ENCODE measurements around the gene SLC35F4.

SLC35F4 gene

DNA sequence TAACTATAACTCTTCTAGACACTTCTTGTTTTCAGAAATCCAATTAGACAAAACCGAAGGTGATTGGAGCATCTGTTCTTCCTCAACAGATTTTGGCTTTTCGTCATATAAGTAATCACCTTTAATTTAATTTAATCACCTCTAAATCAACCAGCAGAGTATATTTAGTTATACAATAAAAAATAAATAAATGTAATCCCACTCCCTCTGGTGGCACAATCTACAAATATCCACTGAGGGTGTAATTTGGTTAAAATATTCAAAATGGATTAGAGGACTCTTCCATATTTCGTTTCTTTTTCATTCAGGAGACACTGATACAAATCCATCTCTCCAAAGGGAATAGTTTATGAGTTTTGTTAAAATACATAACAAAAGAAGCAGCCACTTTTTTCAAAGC, 18.3 kb upstream of the SLC35F4 start:
- TF ChIP-seq, protein P1, sequence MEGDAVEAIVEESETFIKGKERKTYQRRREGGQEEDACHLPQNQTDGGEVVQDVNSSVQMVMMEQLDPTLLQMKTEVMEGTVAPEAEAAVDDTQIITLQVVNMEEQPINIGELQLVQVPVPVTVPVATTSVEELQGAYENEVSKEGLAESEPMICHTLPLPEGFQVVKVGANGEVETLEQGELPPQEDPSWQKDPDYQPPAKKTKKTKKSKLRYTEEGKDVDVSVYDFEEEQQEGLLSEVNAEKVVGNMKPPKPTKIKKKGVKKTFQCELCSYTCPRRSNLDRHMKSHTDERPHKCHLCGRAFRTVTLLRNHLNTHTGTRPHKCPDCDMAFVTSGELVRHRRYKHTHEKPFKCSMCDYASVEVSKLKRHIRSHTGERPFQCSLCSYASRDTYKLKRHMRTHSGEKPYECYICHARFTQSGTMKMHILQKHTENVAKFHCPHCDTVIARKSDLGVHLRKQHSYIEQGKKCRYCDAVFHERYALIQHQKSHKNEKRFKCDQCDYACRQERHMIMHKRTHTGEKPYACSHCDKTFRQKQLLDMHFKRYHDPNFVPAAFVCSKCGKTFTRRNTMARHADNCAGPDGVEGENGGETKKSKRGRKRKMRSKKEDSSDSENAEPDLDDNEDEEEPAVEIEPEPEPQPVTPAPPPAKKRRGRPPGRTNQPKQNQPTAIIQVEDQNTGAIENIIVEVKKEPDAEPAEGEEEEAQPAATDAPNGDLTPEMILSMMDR (conservative IDR thresholded peaks at IDR 0.05; ENCODE audit: low read length): peak; percentile 28
- no peak overlapping the region for H3K4me3 ChIP-seq (ENCODE audit: low read length)
- no peak for DNase-seq (ENCODE audit: low read depth)

DNA sequence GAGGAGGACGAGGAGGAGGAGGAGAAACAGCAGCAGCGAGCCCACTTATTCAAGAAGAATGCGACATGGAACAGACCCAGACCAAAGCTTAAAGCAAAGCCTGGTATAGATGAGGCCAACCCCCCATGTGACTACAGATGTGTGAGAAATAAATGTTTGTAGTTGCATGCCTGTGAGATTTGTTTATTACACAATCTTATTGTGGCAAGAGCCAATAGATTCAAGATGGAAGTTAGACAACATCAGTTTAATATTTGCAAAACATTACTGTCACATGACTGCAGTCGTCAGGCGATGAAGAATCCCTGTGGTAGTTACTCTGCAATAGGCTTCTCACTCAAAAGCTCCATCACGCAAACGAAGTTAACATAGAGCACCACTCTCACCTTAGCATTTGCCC, 17.2 kb upstream of the SLC35F4 start:
- TF ChIP-seq, protein P1 (conservative IDR thresholded peaks at IDR 0.05; ENCODE audit: low read length): no peak
- no peak overlapping the region for H3K4me3 ChIP-seq (ENCODE audit: low read length)
- peak; percentile 77 for DNase-seq (ENCODE audit: low read depth)

DNA sequence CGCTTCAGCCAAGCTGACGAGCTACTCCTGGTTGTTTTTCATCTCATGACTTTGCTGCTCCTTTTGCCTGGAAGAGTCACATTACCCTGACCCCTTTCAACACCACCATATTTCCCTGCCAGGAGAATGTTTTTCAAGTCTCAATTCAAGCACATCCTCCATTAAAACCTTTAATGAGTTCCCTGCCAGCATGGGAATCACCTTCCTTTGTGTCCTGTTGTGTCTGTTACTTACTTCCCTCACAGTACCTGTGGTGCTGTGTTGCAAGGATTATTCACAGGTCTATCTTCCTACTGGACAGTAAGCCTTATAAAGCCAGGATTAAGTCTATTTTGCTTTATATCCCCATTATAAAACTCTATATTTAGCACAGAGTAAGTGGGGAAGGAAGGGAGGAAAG, 13.6 kb upstream of the SLC35F4 start:
- TF ChIP-seq, protein P1 (conservative IDR thresholded peaks at IDR 0.05; ENCODE audit: low read length): no peak
- no peak overlapping the region for H3K4me3 ChIP-seq (ENCODE audit: low read length)
- no peak for DNase-seq (ENCODE audit: low read depth)

DNA sequence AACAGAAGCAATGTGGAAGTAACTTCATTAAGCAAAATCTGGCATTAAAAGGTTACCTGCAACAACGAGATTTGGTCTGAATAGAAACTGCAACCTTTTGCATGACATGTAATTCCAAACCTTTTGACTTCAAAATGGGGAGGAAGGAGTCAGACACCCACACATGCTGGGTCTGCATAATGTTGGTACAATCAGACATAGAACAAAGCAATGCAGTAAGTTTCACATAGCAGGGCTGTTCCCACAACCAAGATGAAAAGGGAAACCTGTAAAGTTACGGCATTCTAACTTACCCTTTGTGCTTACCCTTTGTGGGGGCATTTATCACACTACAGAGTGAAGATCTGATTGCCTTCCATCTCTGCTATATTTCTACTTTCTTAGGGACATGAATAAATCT, 10.1 kb upstream of the SLC35F4 start:
- no peak for DNase-seq (ENCODE audit: low read depth)
- TF ChIP-seq, protein P1 (conservative IDR thresholded peaks at IDR 0.05; ENCODE audit: low read length): no peak
- no peak overlapping the region for H3K4me3 ChIP-seq (ENCODE audit: low read length)

DNA sequence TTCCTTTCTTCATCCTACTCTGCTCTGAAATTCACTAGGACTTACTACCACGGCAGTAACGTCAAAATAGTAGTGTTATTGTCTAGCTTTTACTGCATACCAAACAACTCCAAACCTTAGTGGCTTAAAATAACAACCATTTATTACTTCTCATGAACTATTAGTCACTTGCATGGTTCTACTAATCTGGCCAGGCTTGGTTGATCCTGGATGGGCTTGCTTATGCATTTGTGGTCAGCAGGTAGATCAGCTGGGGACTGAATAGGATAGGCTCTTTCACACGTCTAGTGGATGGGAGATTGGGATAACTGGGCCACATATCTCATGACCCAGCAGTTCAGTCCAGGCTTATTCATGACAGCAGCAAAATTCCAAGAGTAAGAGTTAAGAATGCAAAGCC, 9.4 kb upstream of the SLC35F4 start:
- no peak overlapping the region for H3K4me3 ChIP-seq (ENCODE audit: low read length)
- TF ChIP-seq, protein P1 (conservative IDR thresholded peaks at IDR 0.05; ENCODE audit: low read length): no peak

DNA sequence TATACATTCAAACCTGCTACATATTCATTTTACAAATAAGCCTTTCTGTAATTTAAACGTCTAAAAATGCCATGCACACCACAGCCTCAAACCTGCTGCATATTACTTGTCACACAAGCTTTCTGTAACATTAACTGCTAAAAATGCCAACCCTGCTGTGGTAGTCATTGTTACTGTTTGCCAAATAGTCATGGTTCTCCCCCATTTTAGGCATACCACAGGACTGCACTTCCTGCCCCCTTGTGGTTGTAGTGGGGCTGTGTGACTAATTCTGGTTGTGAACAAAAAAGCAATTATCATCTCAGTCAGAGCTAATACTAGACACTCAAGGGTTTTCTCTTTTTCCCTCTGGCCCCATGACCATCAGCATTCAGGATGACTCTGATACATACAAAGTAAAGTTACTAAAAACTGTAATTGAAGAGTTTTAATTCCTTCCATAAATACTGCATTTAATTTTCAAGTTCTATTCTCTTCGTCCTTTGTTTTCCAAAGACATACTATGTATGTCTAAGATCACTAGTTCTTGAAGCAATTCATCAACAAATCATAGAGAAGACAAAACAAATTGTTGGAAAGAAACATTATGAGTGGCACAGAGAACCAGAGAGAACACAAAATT, 5.7 kb upstream of the SLC35F4 start:
- TF ChIP-seq, protein P1 (conservative IDR thresholded peaks at IDR 0.05; ENCODE audit: low read length): peak; percentile 96
- DNase-seq (ENCODE audit: low read depth): peak; percentile 73
- H3K4me3 ChIP-seq (ENCODE audit: low read length): no peak overlapping the region

More for the DNA sequence above, 9.4 kb upstream of the SLC35F4 start:
- no peak for DNase-seq (ENCODE audit: low read depth)

DNA sequence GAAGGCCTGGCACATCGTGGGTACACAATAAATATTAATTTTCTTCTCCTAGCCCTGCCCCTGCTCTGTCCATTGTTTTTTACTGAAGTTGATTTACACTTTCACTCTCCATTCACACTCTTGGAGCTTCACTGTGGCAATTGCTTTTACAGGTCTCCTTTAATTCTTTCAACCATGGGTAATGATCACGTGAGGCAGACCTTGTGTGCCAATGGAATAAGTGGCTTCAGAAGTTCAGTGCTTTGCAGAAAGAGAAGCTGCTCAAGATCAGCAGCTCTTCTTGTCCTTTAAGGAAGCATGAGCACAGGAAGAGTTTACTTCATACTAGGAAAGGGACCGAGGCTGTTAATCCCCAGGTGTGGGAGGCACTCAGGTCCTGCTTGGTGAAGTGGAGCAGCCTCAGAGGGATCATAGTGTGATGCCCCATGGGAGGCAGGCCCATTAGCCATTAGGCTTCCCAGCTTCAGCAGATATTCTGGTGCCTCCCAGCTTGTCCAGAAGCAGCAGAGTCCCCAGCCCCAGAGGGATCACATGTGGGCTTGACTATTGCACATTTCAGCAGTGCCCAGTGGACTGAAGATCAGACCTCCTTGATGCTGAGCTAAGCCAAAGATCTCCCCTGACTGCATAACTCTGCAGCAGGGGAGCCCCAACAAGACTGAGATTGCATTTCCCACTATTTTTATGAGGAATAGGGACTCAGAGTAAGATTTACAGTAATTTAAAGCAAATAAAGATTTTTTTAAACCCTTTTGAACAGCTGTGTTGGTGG, 5.0 kb upstream of the SLC35F4 start:
- TF ChIP-seq, protein P1 (conservative IDR thresholded peaks at IDR 0.05; ENCODE audit: low read length): no peak
- H3K4me3 ChIP-seq (ENCODE audit: low read length): no peak overlapping the region
- DNase-seq (ENCODE audit: low read depth): no peak
